HUES64 (cell line): Measurements from ENCODE around the gene LRRN3.

Source experiments
- H3K27ac ChIP-seq: 2 replicates; pipeline ENCODE4 v1.7.0; 2013; ENCODE audit warnings: low read depth, low read length, inconsistent platforms
- H3K27me3 ChIP-seq: 2 replicates; pipeline ENCODE4 v1.6.1; 2013; ENCODE audit warnings: mild to moderate bottlenecking, low read length; ENCODE audit not compliant: insufficient read depth
- H3K36me3 ChIP-seq: 2 replicates; pipeline ENCODE4 v1.6.1; 2013; ENCODE audit warnings: mild to moderate bottlenecking, low read length; ENCODE audit not compliant: insufficient read depth
- H3K4me1 ChIP-seq: 2 replicates; pipeline ENCODE4 v1.6.1; 2013; ENCODE audit warnings: mild to moderate bottlenecking, low read length, moderate library complexity; ENCODE audit not compliant: insufficient read depth
- H3K4me3 ChIP-seq: 2 replicates; pipeline ENCODE4 v1.5.1; 2013; ENCODE audit warnings: mild to moderate bottlenecking, low read length, moderate library complexity
- H3K9ac ChIP-seq: 2 replicates; pipeline ENCODE4 v1.6.1; 2013; ENCODE audit warnings: mild to moderate bottlenecking, low read depth, low read length
- H3K9me3 ChIP-seq: 2 replicates; pipeline ENCODE4 v1.6.1; 2013; ENCODE audit warnings: low read depth, low read length; ENCODE audit not compliant: insufficient read depth
- WGBS: fragments of 150-250, 120-280 bp; methylation state at CpG from one replicate; pipeline ENCODE4 v1.1.7; 2013; ENCODE audit warnings: missing lambda C conversion rate; 5-methylcytosine and 5-hydroxymethylcytosine counted together

LRRN3 gene

DNA sequence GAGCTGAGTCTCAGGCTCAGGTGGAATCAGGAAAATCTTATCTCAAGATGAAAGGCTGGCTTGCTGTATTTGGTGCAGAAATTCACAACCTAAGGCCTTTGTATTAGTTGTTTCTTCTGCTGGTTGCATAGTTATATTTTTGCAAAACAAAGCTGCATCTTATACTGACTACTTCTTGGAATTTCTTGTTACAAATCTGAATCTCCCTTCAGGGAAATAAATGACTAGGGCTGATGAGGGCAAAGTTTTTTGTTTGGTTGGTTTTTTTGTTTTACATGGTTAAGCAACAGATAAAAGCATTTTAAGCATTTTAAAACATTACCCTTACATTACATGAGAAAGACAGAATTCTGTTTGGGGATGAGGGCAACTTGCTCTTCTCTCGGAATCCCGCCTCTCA lies 13.9 kb upstream of the LRRN3 start:
- Histone ChIP-seq H3K4me3 (no peak overlapping the region), H3K27me3 (no peaks in the 10 kb centered on the region), H3K4me1 (peaks cover 35% of the 10 kb centered on the region), H3K36me3 (no peaks in the 10 kb centered on the region), H3K9ac (no peak overlapping the region), H3K27ac (no peak overlapping the region), H3K9me3 (no peaks in the 10 kb centered on the region)
- 81% methylated on average over 2 of the region's 2 CpGs for WGBS

DNA sequence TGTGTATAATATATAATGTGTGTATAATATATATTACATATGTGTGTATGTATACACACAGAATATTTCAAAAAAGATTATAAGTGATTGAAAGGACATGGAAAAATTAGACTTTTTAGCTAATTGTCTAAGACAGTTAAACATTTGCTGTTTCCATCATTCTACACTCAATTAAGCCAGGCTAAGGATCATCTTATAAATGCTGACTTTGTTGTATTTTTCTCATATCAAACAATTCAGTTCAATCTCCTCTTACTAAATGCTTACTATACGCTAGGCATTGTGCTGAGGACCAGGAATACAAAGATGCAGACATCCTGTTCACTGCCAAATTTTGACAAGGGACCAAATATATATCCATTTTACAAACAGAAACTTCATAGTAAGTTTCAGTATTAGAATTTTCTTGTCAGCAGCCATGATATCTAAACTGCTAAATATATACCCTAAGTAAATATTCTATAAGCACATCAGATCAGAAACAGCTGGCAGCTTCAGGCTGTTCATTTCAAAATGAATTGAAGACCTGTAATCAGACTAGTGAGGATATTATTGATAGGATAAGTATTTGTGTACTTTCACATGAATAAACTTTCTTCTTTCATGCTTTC lies 10.3 kb upstream of the LRRN3 start:
- Histone ChIP-seq H3K36me3 (no peaks in the 10 kb centered on the region), H3K27ac (no peak overlapping the region), H3K4me1 (peaks cover 37% of the 10 kb centered on the region), H3K27me3 (no peaks in the 10 kb centered on the region), H3K9ac (no peak overlapping the region), H3K4me3 (no peak overlapping the region), H3K9me3 (no peaks in the 10 kb centered on the region)
- 89% methylated on average over 1 of the region's 1 CpG for WGBS

DNA sequence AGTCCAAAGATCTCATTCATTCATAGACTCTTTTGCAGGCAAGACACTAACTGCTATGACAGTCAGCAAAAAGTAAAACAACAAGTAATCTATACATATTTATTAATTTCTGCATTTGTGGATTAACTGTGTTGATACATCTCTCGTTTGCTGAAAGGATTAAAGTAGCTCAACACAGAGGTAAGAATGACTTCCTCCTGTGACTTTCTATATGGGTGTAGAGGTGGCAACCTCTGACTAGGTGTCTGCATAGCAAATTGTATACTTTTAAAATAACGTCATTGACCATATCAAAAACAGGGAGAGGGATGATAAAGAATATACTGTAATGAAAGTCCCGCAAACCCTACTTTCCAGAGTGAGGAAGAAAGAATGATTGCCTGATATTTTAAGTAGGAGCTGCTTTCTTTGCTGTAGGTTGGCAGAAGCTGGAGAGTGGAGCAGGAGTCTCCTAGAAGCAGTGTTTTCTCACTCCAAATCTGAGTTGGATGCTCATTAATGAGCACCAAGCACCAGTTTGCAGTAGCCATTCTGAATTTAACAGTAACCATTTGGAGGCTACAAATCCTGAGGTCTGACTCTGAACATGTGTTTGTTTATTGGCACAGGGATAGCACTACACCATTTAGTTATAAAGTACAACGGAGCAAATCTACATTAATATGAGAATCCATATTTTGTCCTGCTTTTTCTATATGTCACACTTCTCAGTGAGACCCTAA lies 9.2 kb upstream of the LRRN3 start:
- Histone ChIP-seq H3K4me3 (no peak overlapping the region), H3K9me3 (no peaks in the 10 kb centered on the region), H3K36me3 (no peaks in the 10 kb centered on the region), H3K27ac (no peak overlapping the region), H3K27me3 (no peaks in the 10 kb centered on the region), H3K9ac (no peak overlapping the region), H3K4me1 (peaks cover 34% of the 10 kb centered on the region)
- 96% methylated on average over 4 of the region's 4 CpGs for WGBS

DNA sequence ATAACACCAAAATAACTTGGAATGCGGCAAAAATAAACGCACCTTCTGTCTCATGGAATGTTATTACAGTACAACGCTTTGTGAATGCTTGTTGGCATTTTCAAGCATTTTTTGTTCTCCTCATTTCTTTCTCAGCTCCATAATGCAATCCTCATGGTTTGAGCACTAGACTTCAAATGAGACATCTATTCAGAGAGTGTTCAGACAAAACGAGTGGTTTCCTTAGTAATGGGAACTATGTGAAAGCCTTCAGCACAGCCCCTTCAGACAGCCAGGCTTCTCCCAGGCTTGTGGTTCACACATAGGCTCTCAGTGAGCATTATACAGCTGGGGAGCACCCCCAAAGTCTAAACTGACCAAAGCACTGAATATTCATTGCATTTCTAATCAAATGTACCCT lies 8.6 kb upstream of the LRRN3 start:
- H3K27ac ChIP-seq, result no peak overlapping the region
- H3K36me3 ChIP-seq, result no peaks in the 10 kb centered on the region
- H3K9me3 ChIP-seq, result no peaks in the 10 kb centered on the region
- H3K4me1 ChIP-seq, result peaks cover 29% of the 10 kb centered on the region
- no peak overlapping the region for H3K9ac ChIP-seq
- H3K27me3 ChIP-seq, result no peaks in the 10 kb centered on the region
- WGBS, result 62% methylated on average over 4 of the region's 4 CpGs
- H3K4me3 ChIP-seq, result no peak overlapping the region

DNA sequence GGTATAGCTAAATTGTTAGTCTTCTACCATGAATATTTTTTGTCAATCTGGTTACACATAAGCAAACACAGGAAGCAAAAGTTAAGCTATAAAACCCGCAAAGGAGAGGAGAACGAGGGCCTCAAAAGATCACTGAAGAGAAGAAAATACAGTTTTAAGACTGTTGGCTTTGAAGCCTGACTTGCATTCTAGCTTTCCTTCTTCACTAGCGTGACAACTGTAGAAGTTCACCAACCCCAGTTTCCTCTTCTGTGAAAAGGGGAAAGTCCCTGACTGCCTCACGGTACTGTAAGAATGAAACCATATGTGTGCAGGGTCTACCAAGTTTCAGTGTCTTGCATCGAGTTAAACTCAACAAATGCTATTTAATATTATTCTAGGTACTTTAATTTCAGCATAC lies 7.5 kb upstream of the LRRN3 start:
- Histone ChIP-seq H3K9ac (no peak overlapping the region), H3K36me3 (no peaks in the 10 kb centered on the region), H3K27me3 (no peaks in the 10 kb centered on the region), H3K4me3 (no peak overlapping the region), H3K4me1 (peaks cover 25% of the 10 kb centered on the region), H3K27ac (no peak overlapping the region), H3K9me3 (no peaks in the 10 kb centered on the region)
- WGBS, result 88% methylated on average over 4 of the region's 5 CpGs

DNA sequence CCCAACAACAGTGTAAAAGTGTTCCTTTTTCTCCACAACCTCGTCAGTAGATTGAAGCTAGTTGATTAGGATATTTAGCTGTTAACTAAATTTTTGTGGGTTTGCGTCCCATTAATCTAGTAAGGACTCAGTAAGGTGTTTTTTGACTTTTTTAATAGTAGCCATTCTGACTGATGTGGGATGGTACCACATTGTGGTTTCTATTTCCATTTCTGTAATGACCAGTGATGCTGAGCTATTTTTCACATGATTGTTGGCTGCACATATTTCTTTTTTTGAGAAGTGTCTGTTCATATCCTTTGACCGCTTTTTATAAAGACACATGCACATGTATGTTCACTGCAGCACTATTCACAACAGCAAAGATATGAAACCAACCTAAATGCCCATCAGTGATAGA lies 5.6 kb upstream of the LRRN3 start:
- Histone ChIP-seq H3K4me3 (no peak overlapping the region), H3K9ac (no peak overlapping the region), H3K27ac (no peak overlapping the region), H3K27me3 (no peaks in the 10 kb centered on the region), H3K4me1 (peaks cover 26% of the 10 kb centered on the region), H3K36me3 (no peaks in the 10 kb centered on the region), H3K9me3 (no peaks in the 10 kb centered on the region)
- 100% methylated on average over 3 of the region's 3 CpGs for WGBS

DNA sequence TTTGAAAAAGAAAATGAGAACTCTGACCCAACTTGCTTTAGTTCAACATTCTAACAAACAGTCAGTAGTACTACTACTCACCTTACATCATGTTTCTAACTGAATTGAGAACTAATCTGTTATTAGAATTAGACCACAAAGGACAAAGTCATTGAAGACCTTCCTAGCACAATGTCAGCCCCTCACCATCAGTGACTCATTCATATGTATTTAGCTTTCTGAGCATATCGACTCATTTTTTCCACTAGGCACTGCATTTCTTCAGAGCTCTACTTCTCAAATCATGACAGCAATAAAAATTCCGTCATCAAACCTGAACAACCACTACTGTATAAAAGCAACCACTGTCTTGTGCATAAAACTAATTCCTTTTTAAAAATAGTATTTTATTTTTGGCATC lies 4.4 kb upstream of the LRRN3 start:
- Histone ChIP-seq H3K27me3 (no peaks in the 10 kb centered on the region), H3K27ac (no peak overlapping the region), H3K9me3 (no peaks in the 10 kb centered on the region), H3K36me3 (no peaks in the 10 kb centered on the region), H3K4me3 (no peak overlapping the region), H3K9ac (no peak overlapping the region), H3K4me1 (peaks cover 36% of the 10 kb centered on the region)
- 96% methylated on average over 2 of the region's 2 CpGs for WGBS

DNA sequence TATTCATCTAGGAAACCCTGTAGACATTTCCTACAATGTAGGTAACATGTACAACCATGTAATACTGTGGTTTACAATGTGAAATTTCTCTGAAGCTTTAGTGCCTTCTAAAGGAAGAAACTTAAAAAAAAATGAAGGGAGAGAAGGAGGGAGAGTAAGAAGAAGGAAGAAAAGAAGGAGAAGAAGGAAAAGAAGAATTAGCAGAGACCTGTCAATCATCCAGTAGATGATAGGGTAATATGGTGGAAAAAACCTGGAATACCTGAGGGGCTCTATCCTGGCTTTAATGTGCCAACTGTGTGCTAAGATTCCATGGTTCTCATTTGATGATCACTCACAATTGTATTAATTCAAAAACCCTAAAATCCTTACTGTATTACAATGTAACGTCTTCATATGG lies 2.6 kb upstream of the LRRN3 start:
- H3K36me3 ChIP-seq, result no peaks in the 10 kb centered on the region
- no peak overlapping the region for H3K9ac ChIP-seq
- no peaks in the 10 kb centered on the region for H3K27me3 ChIP-seq
- H3K4me1 ChIP-seq, result peaks cover 38% of the 10 kb centered on the region
- H3K9me3 ChIP-seq, result no peaks in the 10 kb centered on the region
- H3K27ac ChIP-seq, result no peak overlapping the region
- WGBS, result no CpG with 5 or more reads among the region's 1 CpG
- no peak overlapping the region for H3K4me3 ChIP-seq

DNA sequence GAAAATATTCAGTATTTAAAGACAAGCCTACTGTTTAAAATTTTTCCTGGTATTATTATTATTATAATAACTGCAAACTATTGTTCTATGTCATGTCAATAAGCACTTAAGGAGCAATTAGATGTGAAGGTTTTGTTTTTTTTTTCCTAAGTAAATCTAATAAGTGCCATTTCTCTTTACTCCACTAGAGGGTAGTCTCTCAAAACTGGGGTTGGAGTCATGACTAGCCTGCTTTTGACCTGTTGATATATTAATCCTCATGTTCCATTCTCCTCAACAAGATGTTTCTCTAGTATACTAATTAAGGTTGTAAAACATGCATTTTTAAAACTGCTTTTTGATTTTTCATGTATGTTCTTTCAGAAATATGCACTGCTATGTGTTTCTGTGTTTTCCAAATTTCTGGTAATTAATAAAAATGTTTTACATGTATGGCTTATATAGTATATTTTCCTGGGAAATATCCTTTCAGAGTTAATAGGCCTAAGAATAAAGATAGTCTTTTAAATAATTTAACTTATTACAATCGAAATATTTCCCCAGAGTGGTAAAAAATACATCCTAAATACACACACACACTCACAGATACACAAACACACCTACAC lies 1.0 kb upstream of the LRRN3 start:
- H3K9ac ChIP-seq, result no peak overlapping the region
- H3K4me3 ChIP-seq, result no peak overlapping the region
- H3K36me3 ChIP-seq, result no peaks in the 10 kb centered on the region
- WGBS, result no CpG with 5 or more reads among the region's 1 CpG
- H3K27ac ChIP-seq, result no peak overlapping the region
- H3K9me3 ChIP-seq, result no peaks in the 10 kb centered on the region
- peaks cover 46% of the 10 kb centered on the region for H3K4me1 ChIP-seq
- no peaks in the 10 kb centered on the region for H3K27me3 ChIP-seq

DNA sequence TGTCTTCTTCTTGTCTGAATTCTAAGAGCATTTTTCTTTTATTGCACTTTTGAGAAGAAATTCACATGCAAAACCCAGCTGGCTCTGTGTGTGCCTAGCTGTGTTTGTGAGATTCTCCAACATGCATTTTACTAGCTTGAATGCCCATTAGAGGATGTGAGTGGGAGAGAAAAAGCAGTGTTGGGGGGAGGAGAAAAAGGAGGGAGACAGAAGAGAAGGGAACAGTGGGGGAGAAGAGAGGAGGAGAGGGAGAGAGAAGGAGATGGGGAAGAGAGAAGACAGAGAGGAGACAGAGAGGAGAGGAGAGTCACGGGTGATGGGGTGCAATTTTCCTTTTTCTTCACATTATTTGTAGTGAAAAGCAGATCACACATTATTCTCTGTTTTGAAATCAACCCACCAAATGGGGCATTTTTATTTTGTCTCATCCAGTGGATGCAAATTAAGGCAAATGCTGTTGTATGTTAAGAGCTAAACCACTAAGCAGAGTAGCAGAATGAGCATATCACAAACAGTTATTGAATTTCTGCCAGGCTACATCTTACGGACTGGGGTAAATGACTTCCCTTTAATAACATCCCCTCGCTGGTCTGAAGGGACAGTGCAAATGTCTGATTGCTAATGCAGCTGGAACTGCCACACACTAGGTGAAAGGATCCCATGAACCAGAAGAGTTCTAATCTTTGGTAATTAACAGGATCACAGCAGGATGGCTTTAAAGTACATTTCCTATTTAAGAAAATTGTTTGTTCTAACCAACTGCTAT lies 849 bp downstream of the LRRN3 start:
- peaks cover 65% of the 10 kb centered on the region for H3K4me1 ChIP-seq
- no peaks in the 10 kb centered on the region for H3K9me3 ChIP-seq
- WGBS, result 19% methylated on average over 2 of the region's 3 CpGs
- H3K27ac ChIP-seq, result 0 out of 2 replicates have a peak overlapping the region, but pooled peaks have one; percentile 12
- peak overlapping the region; percentile 48; the same call in 1 of the 2 replicates for H3K4me3 ChIP-seq
- H3K27me3 ChIP-seq, result no peaks in the 10 kb centered on the region
- H3K36me3 ChIP-seq, result no peaks in the 10 kb centered on the region
- peak overlapping the region; percentile 21; the same call in 1 of the 2 replicates for H3K9ac ChIP-seq
